Measurements from ENCODE around the gene KLC4.

DNA sequence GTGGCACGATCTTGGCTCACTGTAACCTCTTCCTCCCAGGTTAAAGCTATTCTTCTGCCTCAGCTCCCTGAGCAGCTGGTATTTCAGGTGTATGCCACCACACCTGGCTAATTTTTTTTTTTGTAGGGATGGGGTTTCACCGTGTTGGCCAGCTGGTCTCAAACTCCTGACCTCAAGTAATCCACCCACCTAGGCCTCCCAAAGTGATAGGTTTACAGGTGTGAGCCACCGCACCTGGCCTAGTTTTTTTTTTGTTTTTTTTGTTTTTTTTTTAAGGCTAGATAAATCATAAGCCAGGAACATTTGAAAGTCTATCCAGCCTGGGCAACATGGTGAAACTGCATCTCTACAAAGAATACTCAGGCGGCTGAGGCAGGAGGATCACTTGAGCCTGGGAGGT lies 27.1 kb upstream of the KLC4 start:
- TF ChIP-seq CTCF (IDR thresholded peaks at IDR 0.05) (no peak), ZFX (IDR thresholded peaks at IDR 0.05; ENCODE audit: borderline replicate concordance) (no peak)

All from 22Rv1 (cell line).